K562 (cell line): ENCODE results near the gene FGGY. TPM values are rescaled to one million over a fixed set of nuclear protein-coding genes. Genes with fewer than 3 reads are reported as not detected.

Experiments used
- ATAC-seq: fragments of 200-7000 bp; cut with Tn5 transposase; 3 replicates; pipeline ENCODE4 v1.9.1; 2020; ENCODE audit warnings: moderate library complexity
- BruUV-seq: library from RNA; stranded (reverse); fragments of 400-500 nt; replicated peaks from 2 replicates; lab custom pipeline; 2021; lab: Mats Ljungman, UMichigan
- CTCF ChIA-PET: fragments of 300-600 bp; formaldehyde crosslinking; extraction: SDS; loops from one replicate; lab custom pipeline; 2021; ENCODE audit warnings: low intra/inter-chr PET ratio; lab: Yijun Ruan, JAX
- POLR2A ChIA-PET: fragments of 300-600, 350-650 bp; sonication (Branson Sonifier 250); formaldehyde crosslinking; extraction: SDS; loops from one replicate; lab custom pipeline; 2021; ENCODE audit warnings: antibody characterized with exemption, inconsistent platforms; lab: Yijun Ruan, JAX
- DNase-seq, 4 experiments: peaks; one replicate each; pipeline versions ENCODE4 v3.0.0 to v3.0.0-alpha.2; 2011 to 2018; ENCODE audit warnings: low spot score in 3 of 4, mixed read lengths in 3 of 4; ENCODE audit errors: extremely low read depth in 1 of 4
- FAIRE-seq: peaks from 2 replicates; lab custom pipeline; 2011; peaks lifted over from hg19 to GRCh38; lab: Jason Lieb, UNC
- H2AFZ ChIP-seq: 2 replicates; pipeline ENCODE4 v1.6.0; 2011; ENCODE audit warnings: low read depth, low read length, control low read depth, inconsistent platforms
- H3K27ac ChIP-seq: fragments of 200-600 bp; 3 replicates; pipeline ENCODE4 v1.8.0; 2011; ENCODE audit warnings: low read depth, mild to moderate bottlenecking, control low read depth, inconsistent platforms, low read length, moderate library complexity, mixed read lengths; ENCODE audit errors: extremely low read depth
- H3K27me3 ChIP-seq, 2 experiments: fragments of 300-600 bp in 1 of 2; 2 replicates in 1 of 2; 3 replicates in 1 of 2; pipeline versions ENCODE4 v1.6.0 to v1.8.0; 2011; ENCODE audit warnings: inconsistent platforms in 2 of 2, low read length in 2 of 2, mild to moderate bottlenecking in 1 of 2, mixed read lengths in 1 of 2, moderate library complexity in 1 of 2; ENCODE audit not compliant: control insufficient read depth in 2 of 2, insufficient read depth in 2 of 2
- H3K36me3 ChIP-seq: fragments of 300-600 bp; 3 replicates; pipeline ENCODE4 v1.8.0; 2011; ENCODE audit warnings: mild to moderate bottlenecking, low read length, inconsistent platforms; ENCODE audit not compliant: control insufficient read depth, insufficient read depth
- H3K4me1 ChIP-seq, 2 experiments: fragments of 200-600 bp in 1 of 2; replicated peaks in 1 of 2; 2 replicates in 1 of 2; 3 replicates in 1 of 2; pipeline versions ENCODE4 v1.5.1 to v1.8.0; 2011; ENCODE audit warnings: inconsistent platforms in 2 of 2, low read length in 2 of 2, mild to moderate bottlenecking in 1 of 2, mixed read lengths in 1 of 2, moderate library complexity in 1 of 2; ENCODE audit not compliant: control insufficient read depth in 2 of 2, insufficient read depth in 2 of 2
- H3K4me2 ChIP-seq: 2 replicates; pipeline ENCODE4 v1.6.1; 2011; ENCODE audit warnings: low read length, control low read depth, inconsistent platforms, mixed read lengths; ENCODE audit not compliant: insufficient read depth
- H3K4me3 ChIP-seq: fragments of 200-600 bp; sonication (generic), shearing (Covaris generic); 2 replicates; pipeline ENCODE4 v1.5.1; 2016; ENCODE audit warnings: control low read depth, inconsistent platforms
- H3K79me2 ChIP-seq: fragments of 200-600 bp; 3 replicates; pipeline ENCODE4 v1.8.0; 2011; ENCODE audit warnings: low read length, inconsistent platforms; ENCODE audit not compliant: control insufficient read depth, insufficient read depth
- H3K9ac ChIP-seq, 2 experiments: 2 replicates each; pipeline versions ENCODE4 v1.6.0 to v1.6.1; 2011; ENCODE audit warnings: low read depth in 2 of 2, low read length in 2 of 2, control low read depth in 1 of 2, inconsistent platforms in 1 of 2, mild to moderate bottlenecking in 1 of 2, mixed read lengths in 1 of 2; ENCODE audit not compliant: insufficient read depth in 1 of 2
- H3K9me1 ChIP-seq: one replicate; pipeline ENCODE4 v1.6.0; 2011; ENCODE audit warnings: inconsistent platforms, mild to moderate bottlenecking, low read length, moderate library complexity; ENCODE audit not compliant: control insufficient read depth, insufficient read depth
- H3K9me3 ChIP-seq: replicated peaks from 2 replicates; pipeline ENCODE4 v1.5.1; 2011; ENCODE audit warnings: low read depth, low read length, inconsistent platforms; ENCODE audit not compliant: control insufficient read depth, insufficient read depth
- H4K20me1 ChIP-seq: replicated peaks from 2 replicates; pipeline ENCODE4 v1.6.1; 2011; ENCODE audit warnings: low read length, inconsistent platforms, mixed read lengths; ENCODE audit not compliant: control insufficient read depth, insufficient read depth
- BACH1 ChIP-seq: fragments of 200-800 bp; sonication (Bioruptor generic); IDR thresholded peaks from 2 replicates; pipeline ENCODE4 v1.6.1; 2016; ENCODE audit warnings: missing genetic modification characterization, missing compliant biosample characterization
- CEBPG ChIP-seq, 3 experiments: fragments of 200-800 bp in 1 of 3; sonication (Bioruptor generic) in 1 of 3; sonication (generic) in 1 of 3; formaldehyde crosslinking in 1 of 3; IDR thresholded peaks in 2 of 3; conservative IDR thresholded peaks in 1 of 3; 2 replicates each; pipeline versions ENCODE4 v1.6.1 to v1.8.0; 2016 to 2022; ENCODE audit warnings: missing compliant biosample characterization in 2 of 3, missing genetic modification characterization in 2 of 3, mild to moderate bottlenecking in 1 of 3, missing genetic modification reagents in 1 of 3
- EGR1 ChIP-seq: fragments of 450-650 bp; conservative IDR thresholded peaks from 2 replicates; pipeline ENCODE4 v1.6.1; 2017; ENCODE audit warnings: mild to moderate bottlenecking
- FOXP1 ChIP-seq: sonication (generic); formaldehyde crosslinking; IDR thresholded peaks from 2 replicates; pipeline ENCODE4 v1.8.0; 2022; ENCODE audit warnings: mild to moderate bottlenecking, missing genetic modification reagents
- ZNF347 ChIP-seq: fragments of 450-650 bp; formaldehyde crosslinking; IDR thresholded peaks from 2 replicates; pipeline ENCODE4 v1.4.0; 2020; ENCODE audit warnings: low read depth, mild to moderate bottlenecking, moderate library complexity
- WGBS: fragments of 100-300 bp; shearing (Covaris generic); methylation state at CpG from one replicate; pipeline ENCODE4 v1.1.6; 2016; ENCODE audit warnings: low coverage, mixed read lengths; ENCODE audit not compliant: insufficient coverage; ENCODE audit errors: missing lambda C conversion rate; 5-methylcytosine and 5-hydroxymethylcytosine counted together
- in situ Hi-C: fragments of 300-500 bp; cut with MboI; formaldehyde crosslinking; loops from 4 replicates; pipeline ENCODE4 v1.15.0; 2018; ENCODE audit warnings: inconsistent platforms, mixed read lengths
- intact Hi-C: fragments of 100-400 bp; cut with micrococcal nuclease; formaldehyde crosslinking; loops from 2 replicates; pipeline ENCODE4 v1.14.2; 2022
- polyA plus RNA-seq, 8 experiments: library from polyadenylated mRNA; depleted of rRNA in 4 of 8; stranded (reverse) in 5 of 8; unstranded in 3 of 8; fragments of >200 nt; fragmentation: Nextera tagmentation in 2 of 8; fragmentation: Illumina TruSeq in 1 of 8; extraction: Ambion mirVana in 2 of 8; extraction: Trizol in 1 of 8; gene quantifications; 2 replicates each; pipeline versions ENCODE4 v1.2.1 to v1.2.3, GENCODE V29; 2011 to 2014; ENCODE audit warnings: inconsistent platforms in 1 of 8, missing spikeins in 1 of 8
- total RNA-seq, 7 experiments: library from RNA; depleted of rRNA in 6 of 7; stranded (reverse); fragments of >200 nt in 6 of 7; fragmentation: Illumina TruSeq in 2 of 7; extraction: Trizol in 2 of 7; gene quantifications; 2 replicates each; pipeline versions ENCODE4 v1.2.1 to v1.2.3, GENCODE V29; 2011 to 2021; ENCODE audit warnings: low replicate concordance in 1 of 7

The FGGY gene
- total and polyA plus RNA-seq, 9 of the 15 experiments (the other 6 are each of a cell fraction or from before 2014, with no cell fraction given), result 9.7 to 19.2 (median 12.6) TPM

DNA sequence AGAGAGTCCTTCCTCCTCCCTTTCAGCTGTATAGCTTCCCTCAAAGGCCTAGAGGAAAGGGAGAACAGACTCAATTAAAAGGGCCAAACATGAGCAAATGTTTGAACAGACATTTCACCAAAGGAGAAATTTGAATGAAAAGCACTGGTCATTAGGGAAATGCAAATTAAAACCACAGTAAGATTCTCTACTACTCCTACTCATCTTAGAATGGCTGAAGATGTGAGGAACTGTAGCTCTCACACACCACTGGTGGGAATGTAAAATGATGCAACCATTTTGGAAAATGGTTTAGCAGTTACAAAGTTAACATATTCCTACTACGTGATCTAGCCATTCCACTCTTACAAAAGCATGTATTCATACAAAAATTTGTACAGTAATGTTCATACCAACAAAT, 264.9 kb downstream of the FGGY start:
- ATAC-seq (no peak), DNase-seq (no peak), FAIRE-seq (no peak)
- Histone ChIP-seq H4K20me1 (no peaks in the 10 kb centered on the region), H3K27me3 (no peaks in the 10 kb centered on the region), H3K9me3 (no peaks in the 10 kb centered on the region), H3K27ac (no peak overlapping the region), H3K4me2 (no peak overlapping the region), H3K9me1 (no peaks in the 10 kb centered on the region), H2AFZ (no peak overlapping the region), H3K36me3 (no peaks in the 10 kb centered on the region), H3K4me1 (no peaks in the 10 kb centered on the region)
- POLR2A ChIA-PET, result no interaction called here
- in situ Hi-C loops, result no loop called here
- no TSS peak for BruUV-seq
- intact Hi-C loops, result no loop called here
- no peak for TF ChIP-seq ZNF347 (CRISPR knock-in tag)
- TF ChIP-seq BACH1 (tag), result no peak
- no peak for TF ChIP-seq FOXP1 (CRISPR knock-in tag)
- no peak for TF ChIP-seq EGR1
- no peak for TF ChIP-seq CEBPG (CRISPR knock-in tag; IDR thresholded peaks at IDR 0.05)
- TF ChIP-seq CEBPG (tag; conservative IDR thresholded peaks at IDR 0.05 in 1 of 2, IDR thresholded peaks at IDR 0.05 in 1 of 2), result 0 out of 4 replicates have a peak, but pooled peaks of 1 of the 2 experiments have one; percentile 8
- TF ChIP-seq, all 486 proteins: peak for 1
- Histone ChIP-seq H3K79me2 (no peaks in the 10 kb centered on the region), H3K4me3 (no peak overlapping the region), H3K9ac (no peak overlapping the region)
- 0% methylated on average over 1 of the region's 1 CpG for WGBS
- CTCF ChIA-PET, result no interaction called here
